Mucosa of rectum (tissue), 2 donors: ENCODE results near the gene THPO.
"Not testable (repeated sequence)": the region's sequence is repeated elsewhere in the genome, so short reads cannot be mapped to it uniquely, and the experiment has no call there.

Experiments used
- H3K27ac ChIP-seq, 2 donors: one replicate each; pipeline ENCODE4 v1.7.0; 2013; ENCODE audit warnings: inconsistent platforms in 2 of 2, low read depth in 2 of 2, low read length in 2 of 2
- H3K27me3 ChIP-seq, 2 donors: one replicate each; pipeline ENCODE4 v1.7.0; 2013; ENCODE audit warnings: low read length in 2 of 2; ENCODE audit not compliant: control insufficient read depth in 2 of 2, insufficient read depth in 2 of 2
- H3K36me3 ChIP-seq, 2 donors: one replicate each; pipeline ENCODE4 v1.7.0; 2013; ENCODE audit warnings: low read length in 2 of 2; ENCODE audit not compliant: control insufficient read depth in 2 of 2, insufficient read depth in 2 of 2
- H3K4me1 ChIP-seq, 2 donors: one replicate each; pipeline ENCODE4 v1.7.0; 2013; ENCODE audit warnings: low read length in 2 of 2, mild to moderate bottlenecking in 1 of 2; ENCODE audit not compliant: control insufficient read depth in 2 of 2, insufficient read depth in 2 of 2
- H3K4me3 ChIP-seq, 2 donors: one replicate each; pipeline ENCODE4 v1.7.0; 2013; ENCODE audit warnings: low read length in 2 of 2
- H3K9ac ChIP-seq, 2 donors: one replicate each; pipeline ENCODE4 v1.7.0; 2013; ENCODE audit warnings: low read length in 2 of 2, low read depth in 1 of 2, mild to moderate bottlenecking in 1 of 2
- H3K9me3 ChIP-seq, 2 donors: one replicate each; pipeline ENCODE4 v1.7.0; 2013; ENCODE audit warnings: low read length in 2 of 2; ENCODE audit not compliant: control insufficient read depth in 2 of 2
- donor health status: healthy.
- donor health status: Normal muscosa, but diverticular disease.

The THPO gene

GRCh38 chr3:184343200-184343876 is 34.7 kb downstream of the THPO start:
- H3K36me3 ChIP-seq, result peaks cover 22 to 24% of the 10 kb centered on the region in 2 donors
- H3K4me3 ChIP-seq, result no peak overlapping the region
- H3K27ac ChIP-seq, result no peak overlapping the region
- no peaks in the 10 kb centered on the region for H3K27me3 ChIP-seq
- no peaks in the 10 kb centered on the region for H3K9me3 ChIP-seq
- H3K9ac ChIP-seq, result no peak overlapping the region
- peaks cover 6 to 16% of the 10 kb centered on the region in 2 donors for H3K4me1 ChIP-seq

DNA sequence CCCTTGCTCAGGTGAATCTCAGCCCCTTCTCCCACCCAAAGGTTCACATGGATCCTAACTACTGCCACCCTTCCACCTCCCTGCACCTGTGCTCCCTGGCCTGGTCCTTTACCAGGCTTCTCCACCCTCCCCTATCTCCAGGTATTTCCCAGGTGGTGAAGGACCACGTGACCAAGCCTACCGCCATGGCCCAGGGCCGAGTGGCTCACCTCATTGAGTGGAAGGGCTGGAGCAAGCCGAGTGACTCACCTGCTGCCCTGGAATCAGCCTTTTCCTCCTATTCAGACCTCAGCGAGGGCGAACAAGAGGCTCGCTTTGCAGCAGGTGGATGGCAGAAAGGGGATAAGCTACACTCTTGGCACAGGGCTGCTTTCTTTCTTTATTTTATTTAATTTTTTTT is 36.1 kb downstream of the THPO start:
- Histone ChIP-seq H3K9me3 (no peaks in the 10 kb centered on the region), H3K9ac (no peak overlapping the region), H3K27me3 (no peaks in the 10 kb centered on the region), H3K27ac (no peak overlapping the region), H3K4me3 (no peak overlapping the region), H3K36me3 (peaks cover 21 to 22% of the 10 kb centered on the region in 2 donors), H3K4me1 (peaks cover 16 to 30% of the 10 kb centered on the region in 2 donors)

GRCh38 chr3:184339451-184340135 is 38.4 kb downstream of the THPO start:
- Histone ChIP-seq H3K36me3 (peaks cover 22 to 24% of the 10 kb centered on the region in 2 donors), H3K4me1 (peaks cover 22 to 25% of the 10 kb centered on the region in 2 donors)
- H3K27ac ChIP-seq, H3K9ac ChIP-seq, H3K9me3 ChIP-seq, H3K27me3 ChIP-seq, H3K4me3 ChIP-seq: not testable (repeated sequence)

GRCh38 chr3:184339001-184339400 is 39.0 kb downstream of the THPO start:
- peaks cover 22 to 29% of the 10 kb centered on the region in 2 donors for H3K36me3 ChIP-seq
- H3K4me1 ChIP-seq, result peaks cover 22 to 25% of the 10 kb centered on the region in 2 donors
- no peak overlapping the region for H3K27ac ChIP-seq
- H3K9ac ChIP-seq, result no peak overlapping the region
- H3K4me3 ChIP-seq, result peak overlapping the region in 1 of 2 donors; percentile 7
- H3K9me3 ChIP-seq, result no peaks in the 10 kb centered on the region
- no peaks in the 10 kb centered on the region for H3K27me3 ChIP-seq

GRCh38 chr3:184338511-184338945 is 39.5 kb downstream of the THPO start:
- peak overlapping the region in 1 of 2 donors; percentile 7 for H3K4me3 ChIP-seq
- no peak overlapping the region for H3K9ac ChIP-seq
- peaks cover 22 to 25% of the 10 kb centered on the region in 2 donors for H3K4me1 ChIP-seq

DNA sequence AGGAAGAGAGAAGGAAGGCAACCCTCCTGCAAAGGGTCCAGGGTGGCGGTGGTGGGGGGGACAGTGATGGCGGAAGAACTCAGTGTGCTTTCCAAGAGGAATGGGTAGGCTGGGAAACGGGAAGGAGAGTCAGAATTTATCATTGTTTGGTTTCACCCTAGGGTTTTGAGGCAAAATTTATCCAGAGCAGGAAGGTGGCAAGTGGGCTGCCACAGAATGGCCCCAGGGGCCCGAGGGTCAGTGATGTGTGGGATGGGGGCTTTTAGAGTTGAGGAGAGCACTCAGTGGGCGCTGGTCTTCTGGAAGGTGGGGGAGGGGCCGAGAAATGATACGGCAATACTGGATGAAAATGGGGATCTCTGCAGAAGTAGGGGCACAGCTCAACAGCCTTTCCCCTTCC is 40.0 kb downstream of the THPO start:
- peaks cover 22 to 25% of the 10 kb centered on the region in 2 donors for H3K4me1 ChIP-seq
- H3K4me3 ChIP-seq, result peak overlapping the region in 1 of 2 donors; percentile 28
- H3K36me3 ChIP-seq, result peaks cover 24 to 31% of the 10 kb centered on the region in 2 donors
- peak overlapping the region in 1 of 2 donors; percentile 32 for H3K9ac ChIP-seq
- no peaks in the 10 kb centered on the region for H3K27me3 ChIP-seq
- H3K27ac ChIP-seq, result peak overlapping the region; percentile 30 to 95
- H3K9me3 ChIP-seq, result no peaks in the 10 kb centered on the region

More at GRCh38 chr3:184338511-184338945, 39.5 kb downstream of the THPO start:
- peak overlapping the region; percentile 30 to 95 for H3K27ac ChIP-seq
- no peaks in the 10 kb centered on the region for H3K9me3 ChIP-seq
- peaks cover 25 to 31% of the 10 kb centered on the region in 2 donors for H3K36me3 ChIP-seq
- H3K27me3 ChIP-seq, result no peaks in the 10 kb centered on the region

GRCh38 chr3:184337399-184337714 is 40.6 kb downstream of the THPO start, which contains the start of gene FAM131A:
Gene FAM131A, plus strand, starts transcription at chr3:184337600. Its CDS starts 31 bp downstream, at chr3:184337631.
- peak within 1 kb of the TSS; percentile 86 to 88 for H3K9ac ChIP-seq
- peak within 1 kb of the TSS; percentile 95 to 96 for H3K27ac ChIP-seq
- peaks cover 25 to 31% of the 10 kb centered on the region in 2 donors for H3K36me3 ChIP-seq
- peaks cover 22 to 25% of the 10 kb centered on the region in 2 donors for H3K4me1 ChIP-seq
- H3K9me3 ChIP-seq, result no peaks in the 10 kb centered on the region
- H3K27me3 ChIP-seq, result no peaks in the 10 kb centered on the region
- peak within 1 kb of the TSS; percentile 82 to 84 for H3K4me3 ChIP-seq

- no peaks in the 10 kb centered on the region for H3K27me3 ChIP-seq
- H3K9me3 ChIP-seq, result no peaks in the 10 kb centered on the region
- H3K27ac ChIP-seq, result peak overlapping the region; percentile 95 to 96
- peaks cover 22 to 25% of the 10 kb centered on the region in 2 donors for H3K4me1 ChIP-seq
- peak overlapping the region; percentile 82 to 84 for H3K4me3 ChIP-seq
- peaks cover 28 to 34% of the 10 kb centered on the region in 2 donors for H3K36me3 ChIP-seq
- peak overlapping the region; percentile 86 to 88 for H3K9ac ChIP-seq
Measured at GRCh38 chr3:184336547-184337398, 41.2 kb downstream of the THPO start.

- H3K9me3 ChIP-seq, result no peaks in the 10 kb centered on the region
- peak overlapping the region; percentile 86 to 88 for H3K9ac ChIP-seq
- peaks cover 22 to 25% of the 10 kb centered on the region in 2 donors for H3K4me1 ChIP-seq
- H3K27me3 ChIP-seq, result no peaks in the 10 kb centered on the region
- peak overlapping the region; percentile 95 to 96 for H3K27ac ChIP-seq
- peaks cover 35 to 41% of the 10 kb centered on the region in 2 donors for H3K36me3 ChIP-seq
- peak overlapping the region; percentile 82 to 84 for H3K4me3 ChIP-seq
Measured at GRCh38 chr3:184335661-184336546, 42.1 kb downstream of the THPO start.
